Endothelial cell of umbilical vein (primary cell): Measurements from ENCODE around the gene RSPH6A. TPM values are rescaled to one million over a fixed set of nuclear protein-coding genes. Genes with fewer than 3 reads are reported as not detected.

ENCODE experiments used
- BruUV-seq: library from RNA; stranded (reverse); fragments of 400-500 nt; replicated peaks from 2 replicates; lab custom pipeline; 2021; lab: Mats Ljungman, UMichigan
- CTCF ChIA-PET: fragments of 300-600, 350-600 bp; sonication (Branson Sonifier 250); formaldehyde crosslinking; loops from one replicate; lab custom pipeline; 2021; ENCODE audit warnings: antibody characterized with exemption, inconsistent platforms; lab: Charles Lee
- POLR2A ChIA-PET: fragments of 300-600, 350-600 bp; sonication (Branson Sonifier 250); formaldehyde crosslinking; loops from one replicate; lab custom pipeline; 2021; ENCODE audit warnings: antibody characterized with exemption, inconsistent platforms; lab: Charles Lee
- DNase-seq: peaks from one replicate; pipeline ENCODE4 v3.0.0-alpha.2; 2011; ENCODE audit warnings: low read depth, low spot score
- FAIRE-seq: peaks from 2 replicates; lab custom pipeline; 2011; peaks lifted over from hg19 to GRCh38; lab: Jason Lieb, UNC
- H2AFZ ChIP-seq: 2 replicates; pipeline ENCODE4 v1.6.0; 2012; ENCODE audit warnings: low read depth, low read length, control low read depth, inconsistent platforms
- H3K27ac ChIP-seq: 2 replicates; pipeline ENCODE4 v1.5.1; 2011; ENCODE audit warnings: low read depth, mild to moderate bottlenecking, control low read depth, low read length, moderate library complexity; ENCODE audit not compliant: insufficient read depth
- H3K27me3 ChIP-seq, 2 experiments: 2 replicates each; pipeline versions ENCODE4 v1.6.0 to v1.6.1; 2011; ENCODE audit warnings: low read length in 2 of 2, mixed read lengths in 1 of 2; ENCODE audit not compliant: control insufficient read depth in 2 of 2, insufficient read depth in 2 of 2
- H3K36me3 ChIP-seq, 2 experiments: 2 replicates in 1 of 2; 3 replicates in 1 of 2; pipeline ENCODE4 v1.5.1; 2011; ENCODE audit warnings: low read length in 2 of 2, mild to moderate bottlenecking in 1 of 2, moderate library complexity in 1 of 2; ENCODE audit not compliant: control insufficient read depth in 2 of 2, insufficient read depth in 2 of 2; ENCODE audit errors: extremely low read depth in 1 of 2
- H3K4me1 ChIP-seq: 3 replicates; pipeline ENCODE4 v1.5.1; 2011; ENCODE audit warnings: mild to moderate bottlenecking, low read length; ENCODE audit not compliant: control insufficient read depth, insufficient read depth; ENCODE audit errors: extremely low read depth
- H3K4me2 ChIP-seq: 2 replicates; pipeline ENCODE4 v1.6.1; 2011; ENCODE audit warnings: low read length, control low read depth, mixed read lengths; ENCODE audit not compliant: insufficient read depth
- H3K4me3 ChIP-seq, 3 experiments: fragments of 200-600 bp in 1 of 3; sonication (generic), shearing (Covaris generic) in 1 of 3; replicated peaks in 1 of 3; 2 replicates each; pipeline ENCODE4 v1.5.1; 2011 to 2016; ENCODE audit warnings: control low read depth in 3 of 3, low read length in 3 of 3, mild to moderate bottlenecking in 2 of 3, inconsistent platforms in 1 of 3, low read depth in 1 of 3, moderate library complexity in 1 of 3; ENCODE audit not compliant: insufficient read depth in 1 of 3
- H3K79me2 ChIP-seq: 2 replicates; pipeline ENCODE4 v1.6.0; 2012; ENCODE audit warnings: low read length, inconsistent platforms; ENCODE audit not compliant: control insufficient read depth, insufficient read depth
- H3K9ac ChIP-seq: replicated peaks from 2 replicates; pipeline ENCODE3; 2011; ENCODE audit warnings: low read length, control low read depth; ENCODE audit not compliant: insufficient read depth; ENCODE audit errors: extremely low read depth
- H3K9me1 ChIP-seq: replicated peaks from 3 replicates; pipeline ENCODE4 v1.6.0; 2011; ENCODE audit warnings: mild to moderate bottlenecking, low read length; ENCODE audit not compliant: control insufficient read depth, insufficient read depth; ENCODE audit errors: extremely low read depth
- H3K9me3 ChIP-seq: replicated peaks from 2 replicates; pipeline ENCODE4 v1.5.1; 2012; ENCODE audit warnings: low read length, inconsistent platforms; ENCODE audit not compliant: control insufficient read depth, insufficient read depth
- H4K20me1 ChIP-seq: replicated peaks from 2 replicates; pipeline ENCODE3; 2011; ENCODE audit warnings: mild to moderate bottlenecking, low read length; ENCODE audit not compliant: control insufficient read depth, insufficient read depth; ENCODE audit errors: extremely low read depth
- EZH2 ChIP-seq: IDR thresholded peaks from 2 replicates; pipeline ENCODE4 v1.6.1; 2012; ENCODE audit warnings: borderline replicate concordance, low read depth, mild to moderate bottlenecking, moderate library complexity, low read length, inconsistent platforms; ENCODE audit not compliant: severe bottlenecking
- FOS ChIP-seq: IDR thresholded peaks from 2 replicates; pipeline ENCODE4 v1.6.1; 2011; ENCODE audit warnings: mild to moderate bottlenecking, low read length, moderate library complexity, borderline replicate concordance; ENCODE audit not compliant: insufficient read depth
- GATA2 ChIP-seq: IDR thresholded peaks from 2 replicates; pipeline ENCODE4 v1.7.0; 2011; ENCODE audit warnings: low read depth, mild to moderate bottlenecking, moderate library complexity, mixed read lengths, low read length; ENCODE audit not compliant: insufficient read length, insufficient read depth
- JUN ChIP-seq: IDR thresholded peaks from 2 replicates; pipeline ENCODE4 v1.6.1; 2011; ENCODE audit warnings: borderline replicate concordance, low read depth; ENCODE audit not compliant: insufficient read length, insufficient read depth
- MYC ChIP-seq: IDR thresholded peaks from one replicate; pipeline ENCODE4 v1.6.1; 2011; ENCODE audit warnings: mild to moderate bottlenecking, low read depth, low read length
- POLR2A ChIP-seq: IDR thresholded peaks from 2 replicates; pipeline ENCODE4 v1.6.1; 2012; ENCODE audit warnings: low read depth, mild to moderate bottlenecking, control low read depth, low read length
- POLR2AphosphoS5 ChIP-seq: IDR thresholded peaks from 2 replicates; pipeline ENCODE4 v1.6.1; 2012; ENCODE audit warnings: low read depth, mild to moderate bottlenecking, control low read depth, low read length, moderate library complexity; ENCODE audit not compliant: insufficient read depth
- dilution Hi-C: fragments of 300-500 bp; cut with MboI; formaldehyde crosslinking; loops from one replicate; pipeline ENCODE4 v1.15.0; 2019; ENCODE audit warnings: low sequenced_read_pairs; ENCODE audit not compliant: extremely low pct_ligation_motif_present
- intact Hi-C: fragments of 100-400 bp; cut with micrococcal nuclease; formaldehyde crosslinking; loops from one replicate; pipeline ENCODE4 v1.10.0; 2022
- polyA plus RNA-seq, 4 experiments: library from polyadenylated mRNA; depleted of rRNA in 3 of 4; stranded (reverse) in 3 of 4; unstranded in 1 of 4; fragments of >200 nt; gene quantifications; 2 replicates each; pipeline versions ENCODE4 v1.2.1 to v1.2.3, GENCODE V29; 2011 to 2012; ENCODE audit warnings: missing spikeins in 1 of 4
- total RNA-seq: library from RNA; stranded (reverse); gene quantifications from 2 replicates; pipeline ENCODE4 v1.2.3, GENCODE V29; 2021
- TF ChIP-seq, protein P1 (sequence below): IDR thresholded peaks from 2 replicates; pipeline ENCODE4 v1.6.1; 2011; ENCODE audit not compliant: insufficient read depth, insufficient read length
- TF ChIP-seq, protein P2 (sequence below), 2 donors: IDR thresholded peaks; 1 replicate in 1 of 2; 2 replicates in 1 of 2; pipeline ENCODE4 v1.5.1; 2011; ENCODE audit warnings: low read length in 2 of 2, mild to moderate bottlenecking in 2 of 2, moderate library complexity in 2 of 2, control low read depth in 1 of 2, inconsistent platforms in 1 of 2, low read depth in 1 of 2; ENCODE audit not compliant: insufficient read depth in 1 of 2; ENCODE audit errors: extremely low read depth in 1 of 2

The RSPH6A gene
- total and polyA plus RNA-seq, 2 donors (not counting 3 experiments of a cell fraction or from before 2014, with no cell fraction given) = 0.03 to 0.62 TPM

DNA sequence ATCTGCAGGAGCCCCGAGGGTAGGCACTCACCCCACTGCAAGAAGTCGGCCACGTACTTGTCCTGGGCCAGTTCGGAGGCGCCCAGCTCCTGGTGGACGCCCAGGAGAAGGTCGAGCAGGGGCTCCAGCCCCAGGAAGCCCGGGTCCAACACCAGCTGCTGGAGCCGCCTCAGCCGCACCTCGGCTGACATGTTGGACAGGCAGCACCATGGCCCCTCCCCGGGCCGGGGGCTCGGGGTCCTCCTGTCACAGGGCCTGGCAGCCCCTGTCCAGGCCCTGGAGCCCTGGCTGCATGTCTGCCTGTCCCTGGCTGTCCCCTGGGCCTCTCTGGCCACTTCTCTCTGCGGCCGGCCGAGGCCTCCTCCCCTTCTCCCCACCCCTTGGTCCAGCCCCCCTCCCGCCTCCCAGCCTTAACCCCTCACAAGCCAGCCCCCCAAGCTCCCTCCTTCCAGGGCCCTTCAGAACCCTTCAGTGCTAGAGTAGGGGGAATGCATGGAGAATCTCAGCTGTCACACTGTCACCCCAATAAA is 32.9 kb downstream of the RSPH6A start, which contains the start of gene DMPK:
Gene DMPK, minus strand, starts transcription at position 329 of the 530 bp plus-strand sequence. Its CDS starts 138 bp downstream, at position 191.
- Histone ChIP-seq H3K4me1 (peaks cover 5% of the 10 kb centered on the region), H2AFZ (no peak within 1 kb of the TSS), H3K27ac (no peak within 1 kb of the TSS), H4K20me1 (no peaks in the 10 kb centered on the region), H3K9me1 (no peaks in the 10 kb centered on the region), H3K36me3 (peaks cover under 1 to 22% of the 10 kb centered on the region in 2 experiments), H3K4me3 (no peak within 1 kb of the TSS), H3K4me2 (no peak within 1 kb of the TSS), H3K9ac (no peak within 1 kb of the TSS), H3K9me3 (no peaks in the 10 kb centered on the region), H3K27me3 (no peaks in the 10 kb centered on the region), H3K79me2 (no peaks in the 10 kb centered on the region)
- TF ChIP-seq MYC = no peak
- DNase-seq (no peak), FAIRE-seq (no peak)
- ChIA-PET CTCF (interaction anchor here (0.6 to 5.0 kb wide), 9 partner anchors 10 to 151 kb away, joined by 3 to 66 read pairs (median 4); partner anchors contain the start of genes DMWD and SIX5), POLR2A (interaction anchor here (0.6 to 1.0 kb wide), 4 partner anchors 10 to 35 kb away, joined by 4 to 19 read pairs (median 6); partner anchors contain the start of gene DMWD)
- intact Hi-C loops (no loop called here), dilution Hi-C loops (no loop called here)
- no TSS peak for BruUV-seq

DNA sequence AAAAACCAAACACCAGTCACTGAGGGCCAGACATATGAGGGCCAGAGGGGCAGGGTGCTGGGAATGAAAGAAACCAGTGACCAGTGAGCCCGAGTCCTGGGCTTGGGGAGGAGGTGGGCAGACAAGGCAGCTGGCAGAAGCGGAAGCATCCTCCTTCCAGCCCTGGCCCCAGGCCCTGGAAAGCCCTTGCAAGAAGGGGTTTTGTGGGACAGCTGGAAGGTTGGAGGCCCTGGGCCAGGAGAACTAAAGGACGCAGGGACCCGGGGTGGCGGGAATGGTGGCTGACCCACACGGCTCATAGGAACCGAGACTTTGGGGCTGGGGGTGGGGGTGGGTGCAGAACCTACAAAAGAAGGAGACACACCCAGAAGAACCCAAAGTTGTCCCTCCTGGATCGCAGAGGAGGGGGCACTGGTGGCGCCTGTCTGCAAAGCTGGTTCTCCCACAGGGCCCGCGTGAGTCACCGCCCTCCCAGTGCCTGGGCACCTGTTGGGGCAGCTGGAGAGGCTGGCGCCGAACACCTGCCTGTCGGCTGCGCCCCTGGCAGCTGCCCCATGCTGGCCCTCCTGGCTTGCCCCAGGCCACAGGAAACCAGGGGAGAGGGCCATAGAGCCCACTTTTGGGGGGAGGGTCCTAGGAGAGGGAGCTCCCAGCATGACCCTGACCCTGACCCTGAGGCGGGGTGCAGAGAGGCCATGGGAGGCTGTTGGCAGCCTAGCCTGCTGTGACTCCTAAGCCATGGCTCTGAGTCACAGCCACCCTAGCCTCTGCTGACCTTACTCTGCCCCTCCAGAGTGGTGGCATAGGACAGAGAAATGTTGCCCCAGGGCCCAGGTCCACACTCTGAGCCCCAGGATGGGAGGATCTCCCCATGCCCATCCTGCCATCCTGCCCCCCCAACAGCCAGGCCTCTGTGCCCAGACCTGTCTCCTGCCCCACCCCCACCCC is 33.6 kb downstream of the RSPH6A start:
- BruUV-seq = no TSS peak
- Histone ChIP-seq H3K36me3 (peaks cover 0 to 22% of the 10 kb centered on the region in 2 experiments), H3K79me2 (no peaks in the 10 kb centered on the region), H3K27ac (no peak overlapping the region), H3K9me1 (no peaks in the 10 kb centered on the region), H3K4me1 (peaks cover 5% of the 10 kb centered on the region), H2AFZ (no peak overlapping the region), H3K27me3 (no peaks in the 10 kb centered on the region), H4K20me1 (no peaks in the 10 kb centered on the region), H3K9ac (no peak overlapping the region), H3K9me3 (no peaks in the 10 kb centered on the region), H3K4me3 (no peak overlapping the region), H3K4me2 (no peak overlapping the region)
- FAIRE-seq = no peak
- POLR2A ChIA-PET = interaction anchor here (0.6 to 1.0 kb wide), 4 partner anchors 11 to 35 kb away, joined by 4 to 19 read pairs (median 6); partner anchors contain the start of gene DMWD
- dilution Hi-C loops (no loop called here), intact Hi-C loops (no loop called here)
- CTCF ChIA-PET = interaction anchor here (1.1 to 5.0 kb wide), 5 partner anchors 10 to 35 kb away, joined by 3 to 66 read pairs (median 7); partner anchors contain the start of genes DMWD and SIX5
- TF ChIP-seq POLR2AphosphoS5 (no peak), FOS (no peak), POLR2A (no peak), MYC (no peak), GATA2 (no peak), JUN (no peak), EZH2 (no peak)
- TF ChIP-seq, protein P1, sequence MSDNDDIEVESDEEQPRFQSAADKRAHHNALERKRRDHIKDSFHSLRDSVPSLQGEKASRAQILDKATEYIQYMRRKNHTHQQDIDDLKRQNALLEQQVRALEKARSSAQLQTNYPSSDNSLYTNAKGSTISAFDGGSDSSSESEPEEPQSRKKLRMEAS = no peak
- TF ChIP-seq, protein P2, sequence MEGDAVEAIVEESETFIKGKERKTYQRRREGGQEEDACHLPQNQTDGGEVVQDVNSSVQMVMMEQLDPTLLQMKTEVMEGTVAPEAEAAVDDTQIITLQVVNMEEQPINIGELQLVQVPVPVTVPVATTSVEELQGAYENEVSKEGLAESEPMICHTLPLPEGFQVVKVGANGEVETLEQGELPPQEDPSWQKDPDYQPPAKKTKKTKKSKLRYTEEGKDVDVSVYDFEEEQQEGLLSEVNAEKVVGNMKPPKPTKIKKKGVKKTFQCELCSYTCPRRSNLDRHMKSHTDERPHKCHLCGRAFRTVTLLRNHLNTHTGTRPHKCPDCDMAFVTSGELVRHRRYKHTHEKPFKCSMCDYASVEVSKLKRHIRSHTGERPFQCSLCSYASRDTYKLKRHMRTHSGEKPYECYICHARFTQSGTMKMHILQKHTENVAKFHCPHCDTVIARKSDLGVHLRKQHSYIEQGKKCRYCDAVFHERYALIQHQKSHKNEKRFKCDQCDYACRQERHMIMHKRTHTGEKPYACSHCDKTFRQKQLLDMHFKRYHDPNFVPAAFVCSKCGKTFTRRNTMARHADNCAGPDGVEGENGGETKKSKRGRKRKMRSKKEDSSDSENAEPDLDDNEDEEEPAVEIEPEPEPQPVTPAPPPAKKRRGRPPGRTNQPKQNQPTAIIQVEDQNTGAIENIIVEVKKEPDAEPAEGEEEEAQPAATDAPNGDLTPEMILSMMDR (IDR thresholded peaks at IDR 0.05; ENCODE audit: extremely low read depth in 1 of 2, insufficient read depth in 1 of 2, low read depth in 1 of 2, low read length in 2 of 2) = no peak
- no peak for DNase-seq
